Adrenal gland (tissue), 12 donors: Measurements from ENCODE around the gene DIP2C. TPM values are rescaled to one million over a fixed set of nuclear protein-coding genes. Genes with fewer than 3 reads are reported as not detected.

ENCODE experiments used
- DNase-seq, 7 donors: peaks; one replicate each; pipeline ENCODE4 v3.0.0-alpha.2; 2019 to 2020
- H3K27ac ChIP-seq, 5 donors: fragments of 200-600 bp; sonication (generic) in 4 of 5; 1 replicate in 3 of 5; 2 replicates in 2 of 5; pipeline versions ENCODE4 v1.5.1 to v1.8.0; 2016 to 2020; ENCODE audit warnings: mild to moderate bottlenecking in 1 of 5
- H3K27me3 ChIP-seq: fragments of 200-600 bp; 2 replicates; pipeline ENCODE4 v1.8.0; 2021
- H3K36me3 ChIP-seq, 2 donors: fragments of 200-600 bp; replicated peaks in 1 of 2; 1 replicate in 1 of 2; 2 replicates in 1 of 2; pipeline versions ENCODE4 v1.5.1 to v1.8.0; 2018 to 2022
- H3K4me1 ChIP-seq, 2 donors: fragments of 200-600 bp; replicated peaks in 1 of 2; 1 replicate in 1 of 2; 2 replicates in 1 of 2; pipeline versions ENCODE4 v1.5.1 to v1.8.0; 2018 to 2021
- H3K4me3 ChIP-seq, 4 donors: fragments of 200-600 bp; sonication (generic) in 3 of 4; one replicate each; pipeline ENCODE4 v1.5.1; 2016 to 2018
- H3K9me3 ChIP-seq, 3 donors: fragments of 200-600 bp; sonication (generic) in 1 of 3; replicated peaks in 1 of 3; 1 replicate in 2 of 3; 2 replicates in 1 of 3; pipeline versions ENCODE4 v1.5.1 to v1.8.0; 2016 to 2021
- CTCF ChIP-seq, 6 experiments: fragments of 450-650 bp in 4 of 6; fragments of 200-600 bp in 2 of 6; sonication (generic) in 1 of 6; IDR thresholded peaks; 1 replicate in 5 of 6; 2 replicates in 1 of 6; pipeline versions ENCODE4 v1.5.1 to v1.8.0; 2016 to 2021; ENCODE audit warnings: antibody characterized with exemption in 6 of 6, mild to moderate bottlenecking in 2 of 6, moderate library complexity in 1 of 6
- POLR2A ChIP-seq, 2 donors: fragments of 450-650 bp; IDR thresholded peaks; one replicate each; pipeline ENCODE4 v1.6.1; 2017; ENCODE audit warnings: antibody characterized with exemption in 2 of 2, mild to moderate bottlenecking in 2 of 2, moderate library complexity in 1 of 2
- WGBS, 4 donors: extraction: QIAGEN DNeasy Blood & Tissue Kit in 2 of 4; methylation state at CpG; one replicate each; pipeline versions ENCODE4 v1.1.5 to v1.1.7; 2013 to 2017; 5-methylcytosine and 5-hydroxymethylcytosine counted together
- intact Hi-C, 2 donors: fragments of 100-400 bp; cut with DNase I; formaldehyde crosslinking; loops; one replicate each; pipeline versions ENCODE4 v1.14.1 to v1.15.0; 2022 to 2023
- polyA plus RNA-seq, 3 donors: library from polyadenylated mRNA; stranded (reverse); fragments of 200-250 nt in 2 of 3; fragments of 350-450 nt in 1 of 3; fragmentation: Illumina TruSeq in 1 of 3; extraction: RNeasy Lipid Tissue Mini Kit (QIAGEN cat#74804) in 1 of 3; gene quantifications; one replicate each; pipeline ENCODE4 v1.2.3, GENCODE V29; 2013 to 2014
- total RNA-seq, 9 donors: library from RNA; depleted of rRNA in 4 of 9; stranded (reverse); fragments of >200 nt in 4 of 9; fragments of 120-200 nt in 1 of 9; fragmentation: NEBNext Ultra II Directional in 1 of 9; extraction: Animal tissue kit (Norgen Biotek cat#: 25700) in 1 of 9; gene quantifications; one replicate each; pipeline versions ENCODE4 v1.1.0 to v1.2.4, GENCODE V29; 2013 to 2023
- donor health status: healthy with polysubstance abuse.
- donor health status: Bipolar disorder and iron deficiency.
- donor health status: DM: yes; HTN: yes; CAD: no.
- donor health status: DM: no; HTN: no; CAD: no.
- donor health status: DM: no; HTN: no; CAD: no.
- donor health status: DM: yes; HTN: yes; CAD: no.

Gene DIP2C
- total and polyA plus RNA-seq, 12 donors = 4.8 to 23.9 (median 19.7) TPM

- WGBS, 4 donors = 76 to 85% (median 81%) methylated on average over 7 to 8 of the region's 8 CpGs
- Histone ChIP-seq H3K27me3 (no peaks in the 10 kb centered on the region), H3K4me3 (no peak overlapping the region), H3K4me1 (no peaks in the 10 kb centered on the region), H3K27ac (no peak overlapping the region), H3K36me3 (no peaks in the 10 kb centered on the region), H3K9me3 (no peaks in the 10 kb centered on the region)
- intact Hi-C loops = no loop called here
- DNase-seq = no peak
- TF ChIP-seq CTCF (IDR thresholded peaks at IDR 0.05) = no peak
- no peak for TF ChIP-seq POLR2A (IDR thresholded peaks at IDR 0.05)
These were observed 39.1 kb upstream of the DIP2C start for GRCh38 chr10:728603-729002.

- WGBS, 4 donors = 56 to 72% (median 62%) methylated on average over 13 to 15 of the region's 15 CpGs
- no peak for TF ChIP-seq CTCF (IDR thresholded peaks at IDR 0.05)
- no peak for TF ChIP-seq POLR2A (IDR thresholded peaks at IDR 0.05)
- Histone ChIP-seq H3K36me3 (no peaks in the 10 kb centered on the region), H3K4me1 (no peaks in the 10 kb centered on the region), H3K4me3 (no peak overlapping the region), H3K9me3 (no peaks in the 10 kb centered on the region), H3K27me3 (no peaks in the 10 kb centered on the region), H3K27ac (no peak overlapping the region)
- DNase-seq = no peak
- intact Hi-C loops = no loop called here
These were observed 37.8 kb upstream of the DIP2C start for GRCh38 chr10:727162-727790.

GRCh38 chr10:725786-726185 lies 36.3 kb upstream of the DIP2C start:
- H3K9me3 ChIP-seq = no peaks in the 10 kb centered on the region
- H3K27ac ChIP-seq = no peak overlapping the region
- no peaks in the 10 kb centered on the region for H3K36me3 ChIP-seq
- WGBS, 4 donors = 63 to 70% (median 66%) methylated on average over 6 to 11 of the region's 11 CpGs
- intact Hi-C loops = no loop called here
- TF ChIP-seq CTCF (IDR thresholded peaks at IDR 0.05) (no peak), POLR2A (IDR thresholded peaks at IDR 0.05) (no peak)
- H3K4me1 ChIP-seq = no peaks in the 10 kb centered on the region
- H3K4me3 ChIP-seq = no peak overlapping the region
- no peaks in the 10 kb centered on the region for H3K27me3 ChIP-seq
- no peak for DNase-seq

- no peaks in the 10 kb centered on the region for H3K27me3 ChIP-seq
- H3K9me3 ChIP-seq = no peaks in the 10 kb centered on the region
- TF ChIP-seq CTCF (IDR thresholded peaks at IDR 0.05) (no peak), POLR2A (IDR thresholded peaks at IDR 0.05) (no peak)
- 65 to 84% (median 74%) methylated on average over 11 to 12 of the region's 12 CpGs for WGBS, 4 donors
- H3K27ac ChIP-seq = no peak overlapping the region
- no peak for DNase-seq
- intact Hi-C loops = no loop called here
- H3K36me3 ChIP-seq = no peaks in the 10 kb centered on the region
- H3K4me1 ChIP-seq = no peaks in the 10 kb centered on the region
- no peak overlapping the region for H3K4me3 ChIP-seq
These were observed 35.8 kb upstream of the DIP2C start for GRCh38 chr10:725302-725701.
